GM19372 (cell line): Measurements from ENCODE around the gene IL17RA.

Experiments
- ATAC-seq: cut with Tn5 transposase; IDR thresholded peaks from one replicate; pipeline ENCODE4 v1.9.1; 2021; ENCODE audit warnings: mild to moderate bottlenecking, low read depth, moderate library complexity; ENCODE audit not compliant: unreplicated experiment

IL17RA gene

GRCh38 chr22:17084554-17085276 is at the start of gene IL17RA:
IL17RA (plus strand) TSS chr22:17085000; CDS start chr22:17085092, 92 bp downstream.
- peak; percentile 87 for ATAC-seq

GRCh38 chr22:17035246-17035645 is 49.6 kb upstream of the IL17RA start:
- no peak for ATAC-seq

DNA sequence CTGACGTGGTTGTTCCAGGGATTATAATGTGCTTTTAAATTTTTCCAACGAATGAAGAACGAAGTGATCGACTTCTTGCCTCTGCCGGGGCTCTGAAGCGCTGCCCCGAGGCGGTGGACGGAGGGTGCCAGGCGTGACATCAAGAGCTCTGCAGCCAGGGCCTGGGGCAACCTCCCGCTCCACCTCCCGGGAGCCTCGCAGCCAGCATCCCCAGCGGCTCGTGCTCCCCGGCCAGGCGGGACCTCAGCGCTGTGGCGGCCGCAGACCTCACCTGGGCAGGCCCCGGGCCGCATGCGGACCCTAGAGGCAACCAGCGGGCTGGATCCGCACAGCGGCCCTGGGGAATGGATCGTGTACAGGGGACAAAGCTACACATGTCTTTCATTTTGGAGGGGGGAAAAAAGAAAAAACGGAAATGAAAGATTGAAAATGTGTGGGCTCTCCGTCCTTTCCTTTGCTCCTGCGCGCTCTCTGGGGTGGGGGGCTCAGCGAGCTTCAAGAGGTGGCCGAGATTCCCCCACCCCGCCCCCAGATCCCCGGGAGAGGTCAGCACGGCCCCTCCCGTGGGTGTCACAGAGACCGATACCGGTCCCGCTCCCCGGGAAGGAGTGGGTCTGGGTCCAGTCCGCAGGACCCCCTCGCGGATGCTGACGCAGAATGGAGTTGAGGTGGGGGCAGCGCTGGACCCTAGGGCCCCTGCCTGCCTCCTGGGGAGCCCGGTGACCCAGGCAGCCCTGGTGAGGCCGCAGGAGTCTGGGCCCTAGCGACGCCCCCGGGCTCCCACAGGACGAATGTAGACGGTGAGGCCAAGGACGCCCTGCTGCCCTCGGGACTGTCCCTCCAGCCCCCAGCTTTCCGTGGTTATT is 48.6 kb upstream of the IL17RA start:
- ATAC-seq: peak; percentile 29

DNA sequence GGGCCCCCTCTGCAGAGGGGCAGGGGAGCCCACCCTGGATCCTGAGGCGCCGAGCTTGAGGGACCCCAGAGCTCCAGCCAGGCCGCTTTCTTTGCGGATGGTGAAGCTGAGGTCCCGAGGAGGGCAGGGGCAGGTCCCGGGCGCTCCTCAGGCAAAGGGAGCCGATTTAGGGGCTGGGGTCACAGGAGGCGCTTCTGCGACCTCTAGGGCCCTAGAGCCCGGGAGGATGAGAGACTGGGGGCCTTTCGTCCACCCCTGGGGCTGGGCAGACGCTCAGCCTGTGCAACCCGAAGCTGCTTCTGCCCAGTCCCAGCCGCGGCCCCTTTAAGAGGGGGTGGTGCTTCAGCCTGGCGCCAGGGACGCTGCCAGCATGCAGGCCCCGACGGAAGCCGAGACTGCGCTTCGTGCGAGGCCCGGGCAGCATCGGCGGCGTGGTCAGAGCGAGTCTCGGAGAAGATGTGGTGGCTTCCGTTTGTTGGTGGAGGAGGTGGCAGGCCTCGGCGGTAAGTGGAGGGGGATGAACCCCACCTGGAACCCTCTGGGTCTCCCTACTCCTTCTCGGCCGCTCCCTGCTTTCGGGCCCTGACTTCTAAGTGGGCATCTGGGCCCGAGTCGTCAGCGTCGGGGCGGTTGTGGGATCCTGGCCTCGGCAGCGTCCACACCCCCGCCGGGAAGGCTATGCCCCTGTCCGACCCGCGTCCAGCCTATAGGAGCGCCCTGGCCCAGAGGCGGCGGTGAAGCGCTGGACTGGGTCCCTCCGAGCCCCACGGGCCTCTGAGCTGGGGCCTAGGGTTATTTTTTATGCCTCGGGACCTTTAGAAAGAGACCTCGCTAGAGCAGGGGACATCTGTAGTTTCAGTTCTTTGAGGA is 47.7 kb upstream of the IL17RA start:
- ATAC-seq: peak; percentile 57

- no peak for ATAC-seq
Observed at GRCh38 chr22:17043521-17043920, 41.3 kb upstream of the IL17RA start.

- no peak for ATAC-seq
Observed at GRCh38 chr22:17046566-17047348, 38.0 kb upstream of the IL17RA start.

- no peak for ATAC-seq
Observed at GRCh38 chr22:17047656-17048055, 37.1 kb upstream of the IL17RA start.

DNA sequence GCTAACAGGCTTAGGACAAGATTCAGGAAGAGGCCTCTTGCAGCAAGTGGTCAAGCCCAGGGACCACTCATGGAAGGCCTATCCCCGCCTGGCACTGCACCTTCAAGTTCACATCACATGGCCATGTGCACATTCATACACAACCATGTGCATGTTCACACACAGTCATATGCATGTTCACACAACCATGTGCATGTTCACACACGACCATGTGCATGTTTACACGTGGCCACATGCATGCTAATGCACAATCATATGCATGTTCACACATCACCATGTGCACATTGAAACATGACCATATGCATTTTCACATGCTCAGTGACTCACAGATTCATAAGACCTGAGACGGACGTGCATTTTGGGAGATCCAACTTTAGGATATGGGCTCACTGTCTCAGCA is 28.7 kb upstream of the IL17RA start:
- ATAC-seq: no peak

DNA sequence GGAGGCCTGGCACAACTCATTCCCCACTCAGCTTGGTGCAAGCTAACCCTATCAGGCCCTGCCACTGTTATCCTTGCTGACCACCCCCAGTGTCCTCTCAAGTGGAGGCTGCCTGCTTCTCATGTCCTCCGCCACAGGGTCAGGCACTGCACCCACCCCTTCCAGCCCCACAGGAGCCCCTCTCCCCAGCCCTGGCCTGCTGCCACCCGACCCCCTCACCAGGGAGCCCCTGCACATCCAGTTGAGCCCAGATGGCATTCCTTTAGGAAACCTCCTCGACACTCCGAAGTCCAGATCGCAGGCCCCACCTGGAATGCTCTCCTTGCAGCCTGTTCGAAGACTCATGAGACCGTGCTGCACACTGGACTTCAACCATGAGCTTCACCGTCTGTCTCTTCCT is 28.0 kb upstream of the IL17RA start:
- no peak for ATAC-seq

DNA sequence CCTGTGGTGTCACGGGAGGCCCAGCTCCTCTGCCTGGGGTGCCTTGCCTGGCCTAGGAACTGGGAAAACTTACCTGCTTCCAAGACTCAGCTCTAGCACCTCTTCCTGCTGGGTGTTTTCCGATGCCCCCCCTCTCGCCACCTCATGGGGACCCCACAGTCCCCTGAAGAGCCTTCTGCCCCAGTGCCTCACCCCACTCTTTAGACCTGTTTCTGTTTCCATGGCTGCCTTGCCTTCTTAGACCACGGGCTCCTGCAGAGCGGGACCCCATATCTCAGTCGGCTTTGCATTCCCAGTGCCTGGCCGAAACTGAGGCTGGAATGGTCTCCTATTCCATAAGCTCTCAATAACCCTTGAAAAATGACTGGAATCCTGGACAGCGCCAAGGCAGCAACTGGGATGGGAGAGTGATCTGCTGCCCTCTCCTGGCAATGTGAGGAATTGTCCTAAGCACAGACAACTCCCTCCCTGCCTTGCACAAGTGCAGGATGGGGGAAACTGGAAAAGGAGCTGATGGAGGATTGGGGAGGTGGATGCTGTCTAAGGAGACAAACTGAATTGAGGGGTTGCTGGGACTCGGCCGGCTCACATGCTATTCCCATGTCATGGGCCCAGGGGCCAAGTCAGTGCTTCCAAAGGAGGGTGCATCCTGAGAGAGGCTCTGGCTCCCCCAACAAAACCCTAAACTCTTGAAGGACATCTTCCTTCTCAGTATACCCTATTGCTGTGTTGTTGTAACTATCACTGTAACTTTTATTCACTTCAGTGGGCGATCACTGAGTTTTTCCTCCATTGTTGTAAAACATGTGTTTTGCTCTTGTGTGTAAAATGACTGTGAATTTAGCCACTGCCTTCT is 26.6 kb upstream of the IL17RA start:
- no peak for ATAC-seq

- ATAC-seq: no peak
Observed at GRCh38 chr22:17060126-17060525, 24.7 kb upstream of the IL17RA start.

DNA sequence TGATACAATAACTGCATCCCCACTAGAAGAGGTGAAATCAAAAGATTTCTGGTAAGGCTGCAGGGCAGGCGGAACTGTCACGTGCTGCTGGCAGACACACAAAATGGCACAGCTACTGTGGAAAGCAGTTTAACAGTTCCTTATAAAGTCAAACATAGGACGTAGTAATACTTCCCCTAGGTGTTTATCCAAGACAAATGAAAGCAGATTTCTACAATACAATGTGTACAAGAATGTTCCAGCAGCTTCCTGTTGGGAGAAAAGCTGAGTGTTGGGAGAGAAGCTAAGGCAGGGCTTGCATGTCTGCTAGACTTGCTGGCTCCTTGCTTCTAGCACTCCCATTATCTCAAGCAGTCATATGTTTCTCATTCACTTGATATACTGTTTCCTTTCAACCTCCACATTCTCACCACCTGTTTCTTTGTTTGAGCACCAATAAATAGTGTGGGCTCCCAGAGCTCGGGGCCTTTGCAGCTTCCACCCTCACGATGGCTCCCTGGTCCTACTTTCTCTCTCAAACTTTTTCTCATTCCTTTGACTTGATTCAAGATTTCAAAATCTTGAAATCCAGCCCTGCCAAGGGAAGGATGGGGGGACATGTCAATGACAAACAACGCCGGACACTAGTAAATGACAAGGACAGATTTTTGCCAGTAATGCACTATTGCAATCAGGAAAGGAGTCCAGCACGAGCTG is 21.2 kb upstream of the IL17RA start:
- no peak for ATAC-seq

GRCh38 chr22:17064498-17065100 is 20.2 kb upstream of the IL17RA start:
- no peak for ATAC-seq

GRCh38 chr22:17065433-17065832 is 19.4 kb upstream of the IL17RA start:
- no peak for ATAC-seq

DNA sequence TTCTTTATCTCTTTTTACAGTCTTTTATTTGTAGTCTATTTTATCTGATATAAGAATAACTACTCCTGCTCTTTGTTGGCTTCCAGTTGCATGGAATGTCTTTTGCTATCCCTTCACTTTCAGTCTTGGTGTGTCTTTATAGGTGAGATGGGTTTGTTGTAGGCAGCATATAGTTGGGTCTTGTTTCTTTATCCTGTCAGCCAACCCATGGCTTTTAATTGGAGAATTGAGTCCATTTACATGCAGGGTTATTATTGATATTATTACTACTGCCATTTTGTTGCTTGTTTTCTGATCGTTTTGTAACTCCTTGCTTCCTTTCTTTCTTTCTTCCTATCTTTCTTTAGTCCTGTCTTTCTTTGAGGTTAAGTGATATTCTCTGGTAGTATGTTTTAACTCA is 11.9 kb upstream of the IL17RA start:
- ATAC-seq: no peak

DNA sequence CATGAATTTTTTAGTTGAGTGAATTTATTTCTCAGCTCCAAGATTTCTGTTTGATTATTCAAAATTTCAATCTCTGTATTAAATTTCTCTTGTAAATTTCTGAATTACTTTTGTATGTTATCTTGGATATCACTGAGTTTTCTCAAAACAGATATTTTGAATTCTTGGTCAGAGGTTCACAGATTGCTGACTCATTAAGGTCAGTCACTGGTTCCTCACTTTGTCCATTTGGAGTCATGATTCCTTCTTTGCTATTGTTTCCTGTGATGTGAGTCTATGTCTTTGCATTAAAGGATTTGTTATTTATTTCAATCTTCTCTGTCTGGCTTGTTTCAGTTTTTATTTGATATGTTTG is 10.2 kb upstream of the IL17RA start:
- ATAC-seq: no peak

- no peak for ATAC-seq
Observed at GRCh38 chr22:17077255-17077654, 7.5 kb upstream of the IL17RA start.

DNA sequence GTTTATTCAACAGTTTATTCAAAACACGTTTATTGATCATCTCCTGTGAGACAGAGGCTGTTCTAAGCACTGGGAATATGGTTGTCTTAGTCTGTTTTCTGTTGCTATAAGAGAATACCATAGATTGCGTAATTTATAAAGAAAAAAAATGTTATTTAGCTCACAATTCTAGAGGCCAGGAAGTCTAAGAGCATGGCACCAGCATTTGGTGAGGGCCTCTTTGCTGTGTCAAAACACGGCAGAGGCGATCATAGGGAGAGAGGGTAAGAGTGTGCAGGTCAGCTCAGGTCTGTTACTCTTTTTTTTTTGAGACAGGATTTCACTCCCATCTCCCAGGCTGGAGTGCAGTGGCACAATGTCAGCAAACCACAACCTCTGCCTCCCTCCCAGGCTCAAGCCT is 5.2 kb upstream of the IL17RA start:
- ATAC-seq: no peak
